Activated CD4-positive, alpha-beta T cell treated with anti-CD3 and anti-CD28 coated beads, Interleukin-10, Interleukin-2, amounts not matched to agents 100 ng/mL and 50 ng/mL, durations not matched to agents 16 hours and 8 hours (primary cell): Measurements from ENCODE around the gene FOXO6.
A peak's percentile ranks its signal among the peaks of the same experiment; 100 is the strongest.
"Not testable (repeated sequence)": the region's sequence is repeated elsewhere in the genome, so short reads cannot be mapped to it uniquely, and the experiment has no call there.

Experiments used
- DNase-seq: peaks from one replicate; pipeline ENCODE4 v3.0.0-alpha.2; 2020

Gene FOXO6

GRCh38 chr1:41329662-41330587, 31.3 kb upstream of the FOXO6 start:
- DNase-seq = no peak

DNA sequence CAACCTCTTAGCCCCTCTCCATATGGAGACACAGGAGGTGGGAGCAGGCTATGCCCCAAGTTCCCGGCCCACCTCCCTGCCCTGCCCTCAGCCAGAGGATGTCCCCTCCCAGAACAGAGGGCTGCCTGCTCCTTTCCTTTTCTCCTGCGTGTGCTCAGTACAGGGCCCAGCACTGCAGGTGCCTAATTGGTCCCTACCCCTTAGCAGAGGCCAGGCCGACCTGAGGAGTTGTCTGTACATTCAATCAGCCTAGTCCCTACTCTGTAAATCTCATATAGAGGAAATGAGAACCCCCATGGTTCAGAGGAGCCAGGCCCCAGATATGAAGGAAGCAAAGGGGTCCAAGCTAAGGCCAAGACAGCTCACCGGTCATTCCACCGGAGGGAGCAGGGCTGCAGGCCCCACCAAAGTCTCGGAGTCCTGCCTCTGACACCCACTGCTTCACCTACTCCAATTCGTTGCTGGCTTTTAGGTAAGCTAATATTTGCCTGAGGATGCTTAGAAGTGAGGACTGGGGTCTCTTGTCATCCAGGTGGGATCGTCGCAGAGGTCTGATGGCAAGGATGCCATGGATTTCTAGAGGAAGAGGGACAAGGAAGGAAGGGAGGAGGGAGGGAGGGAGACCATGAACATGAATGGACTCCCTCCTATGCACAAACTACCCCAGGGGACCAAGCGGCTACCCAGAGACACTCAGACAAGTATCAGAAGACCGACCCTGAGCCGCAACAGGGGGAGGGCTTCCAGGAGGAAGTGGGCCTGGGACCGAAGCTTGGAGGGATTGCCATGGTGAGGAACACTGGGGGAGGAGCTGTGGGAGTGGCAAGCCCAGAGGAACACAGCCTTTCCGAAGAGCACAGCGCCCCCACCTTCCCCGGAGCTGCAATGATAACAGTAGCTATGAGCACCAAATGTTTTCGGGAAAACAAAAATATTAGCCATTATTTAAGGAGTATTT, 30.4 kb upstream of the FOXO6 start:
- DNase-seq = no peak

DNA sequence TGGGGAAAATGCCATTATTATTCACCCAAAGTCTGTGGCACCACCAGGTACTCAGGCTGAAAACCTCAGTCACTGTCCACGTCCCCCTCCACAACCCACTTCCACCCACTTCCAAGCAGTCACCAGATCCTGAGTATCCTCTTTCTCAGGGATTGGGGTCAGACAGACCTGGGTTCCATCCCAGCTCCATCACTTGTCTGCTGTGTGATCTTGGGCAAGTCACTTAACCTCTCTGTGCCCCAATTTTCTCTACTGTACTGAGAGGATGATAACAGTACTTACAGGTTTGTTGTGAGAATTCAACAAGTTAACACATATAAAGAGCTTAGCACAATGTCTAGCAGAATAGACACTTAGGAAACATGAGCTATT, 29.7 kb upstream of the FOXO6 start:
- no peak for DNase-seq

DNA sequence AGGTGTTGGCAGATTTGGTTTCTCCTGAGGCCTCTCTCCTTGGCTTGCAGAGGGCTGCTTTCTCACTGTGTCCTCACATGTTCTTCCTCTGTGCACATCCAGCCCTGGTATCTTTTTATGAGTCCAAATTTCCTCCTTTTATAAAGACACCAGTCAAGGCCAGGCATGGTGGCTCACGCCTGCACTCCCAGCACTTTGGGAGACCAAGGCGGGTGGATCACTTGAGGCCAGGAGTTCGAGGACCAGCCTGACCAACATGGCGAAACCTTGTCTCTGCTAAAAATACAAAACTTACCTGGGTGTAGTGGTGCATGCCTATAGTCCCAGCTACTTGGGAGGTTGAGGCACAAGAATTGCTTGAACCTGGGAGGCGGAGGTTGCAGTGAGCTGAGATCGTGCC, 29.1 kb upstream of the FOXO6 start:
- not testable (repeated sequence) for DNase-seq

DNA sequence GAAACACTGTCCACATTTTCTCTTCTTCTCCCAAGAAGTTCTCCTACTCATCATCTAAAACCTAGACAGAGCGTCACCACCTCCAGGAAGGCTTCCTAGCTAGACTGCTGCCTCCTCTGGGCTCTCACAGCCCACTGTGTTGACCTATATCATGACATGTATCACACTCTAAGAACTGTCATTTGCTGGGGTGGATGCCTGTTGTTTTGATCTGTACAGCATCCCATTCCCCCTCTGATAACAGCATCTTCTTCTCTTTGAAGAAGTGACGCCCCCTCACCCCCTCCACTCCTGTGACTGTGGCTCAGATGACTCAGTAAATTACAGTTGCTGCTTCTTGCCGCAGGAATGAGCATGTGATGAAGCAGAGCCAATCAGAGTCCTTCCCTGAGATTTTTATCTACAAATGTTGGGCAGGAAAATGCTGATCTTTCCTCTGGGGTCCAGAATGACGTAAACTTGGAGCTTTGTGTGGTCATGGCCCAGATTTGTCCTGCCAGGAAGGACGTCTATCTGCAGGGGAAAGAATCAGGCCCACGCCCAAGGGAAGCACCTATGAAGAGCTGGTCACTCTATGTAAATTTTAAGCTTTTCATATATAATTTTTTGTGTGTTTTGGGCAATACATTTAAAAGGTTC, 28.0 kb upstream of the FOXO6 start:
- peak; percentile 48 for DNase-seq

DNA sequence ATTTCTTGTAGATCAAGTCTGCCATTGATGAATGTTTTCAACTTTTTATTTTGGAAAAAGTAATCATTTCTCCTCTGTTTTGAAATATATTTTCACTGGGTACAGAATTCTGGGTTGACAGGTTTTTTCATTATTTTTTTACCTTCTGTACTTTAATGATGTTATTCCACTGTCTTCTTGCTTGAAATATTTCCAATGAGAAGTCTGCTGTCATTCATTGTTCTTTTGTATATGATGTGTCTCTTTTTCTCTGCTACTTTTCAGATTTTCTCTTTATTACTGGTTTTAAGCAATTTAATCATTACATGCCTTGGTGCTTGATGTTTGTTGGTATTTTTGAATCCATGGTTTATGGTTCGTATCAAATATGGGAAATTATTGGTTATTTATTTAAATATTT, 22.4 kb upstream of the FOXO6 start:
- DNase-seq = no peak

GRCh38 chr1:41340655-41341364, 20.4 kb upstream of the FOXO6 start:
- DNase-seq = no peak

DNA sequence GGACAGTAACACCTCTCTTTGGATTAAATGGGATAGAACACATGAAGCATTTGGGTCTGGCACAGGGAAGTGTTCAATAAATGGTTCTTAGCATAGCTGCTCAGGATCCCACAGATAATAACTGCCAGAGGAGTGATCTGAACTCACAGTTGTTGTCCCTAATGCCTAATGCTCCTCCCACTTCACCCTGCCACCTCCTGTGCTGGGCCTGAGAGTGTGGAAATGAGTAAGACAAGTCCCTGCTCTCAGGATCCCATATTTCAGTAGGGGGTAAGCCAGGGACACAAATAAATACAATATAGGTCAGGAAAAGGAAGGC, 19.9 kb upstream of the FOXO6 start:
- DNase-seq = no peak

- no peak for DNase-seq
Measured at GRCh38 chr1:41341772-41342562, 19.3 kb upstream of the FOXO6 start.

- DNase-seq = no peak
Measured at GRCh38 chr1:41342774-41343355, 18.4 kb upstream of the FOXO6 start.

- DNase-seq = peak; percentile 33
Measured at GRCh38 chr1:41343790-41344699, 17.2 kb upstream of the FOXO6 start.

DNA sequence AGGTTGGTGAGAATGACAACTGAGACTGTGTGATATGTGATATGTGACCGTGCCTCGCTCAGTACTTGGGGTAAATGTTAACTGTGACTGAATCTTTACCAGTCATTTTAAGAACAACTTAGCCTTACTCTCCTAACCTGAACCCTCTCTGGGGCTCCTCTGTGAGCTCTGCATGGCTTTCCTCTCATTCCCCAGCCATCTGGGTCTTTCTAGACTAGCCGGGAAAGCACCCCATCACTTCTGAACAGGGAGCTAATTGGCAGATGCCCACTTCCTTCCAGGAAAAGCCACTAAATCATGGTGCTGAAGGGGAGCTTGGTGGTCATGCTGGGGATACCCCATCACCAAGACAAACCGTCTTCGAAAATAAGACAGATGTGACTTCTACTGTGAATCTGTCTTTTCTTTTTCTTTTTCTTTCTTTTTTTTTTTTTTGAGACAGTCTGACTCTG, 16.5 kb upstream of the FOXO6 start:
- DNase-seq = peak; percentile 38

DNA sequence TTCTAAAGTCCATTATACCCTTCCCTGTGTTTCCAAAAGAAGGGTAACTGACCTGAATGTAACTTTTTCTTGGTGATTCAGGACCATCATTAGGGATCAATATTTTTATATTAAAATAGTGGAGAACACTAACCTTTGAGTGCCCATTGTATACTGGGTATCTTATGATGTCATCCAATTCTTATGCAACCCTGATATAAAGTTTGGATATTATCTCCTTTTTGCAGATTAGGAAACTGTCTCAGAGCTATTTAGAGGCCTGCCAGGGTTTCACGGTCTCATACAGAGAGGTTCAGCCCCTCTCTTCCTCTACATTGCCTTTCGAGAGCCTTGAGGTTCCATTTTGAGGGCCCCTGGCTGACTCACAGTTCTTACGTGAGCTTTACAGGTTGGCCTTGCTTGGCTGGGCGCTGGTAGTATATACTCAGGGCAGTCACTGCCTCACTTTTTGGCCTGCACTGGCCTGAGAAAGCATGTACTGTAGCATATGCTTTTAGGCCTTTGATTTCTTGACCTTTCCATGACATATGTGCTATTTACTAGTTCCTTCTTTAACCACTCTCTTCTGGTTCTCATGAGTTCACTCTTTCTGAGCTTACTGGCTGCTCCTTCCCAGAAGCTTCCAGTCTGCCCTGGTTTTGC, 15.7 kb upstream of the FOXO6 start:
- DNase-seq = no peak

GRCh38 chr1:41347276-41347675, 14.0 kb upstream of the FOXO6 start:
- DNase-seq = no peak

- no peak for DNase-seq
Measured at GRCh38 chr1:41348394-41348793, 12.8 kb upstream of the FOXO6 start.

- no peak for DNase-seq
Measured at GRCh38 chr1:41349361-41350054, 11.7 kb upstream of the FOXO6 start.

- no peak for DNase-seq
Measured at GRCh38 chr1:41350055-41350378, 11.2 kb upstream of the FOXO6 start.

DNA sequence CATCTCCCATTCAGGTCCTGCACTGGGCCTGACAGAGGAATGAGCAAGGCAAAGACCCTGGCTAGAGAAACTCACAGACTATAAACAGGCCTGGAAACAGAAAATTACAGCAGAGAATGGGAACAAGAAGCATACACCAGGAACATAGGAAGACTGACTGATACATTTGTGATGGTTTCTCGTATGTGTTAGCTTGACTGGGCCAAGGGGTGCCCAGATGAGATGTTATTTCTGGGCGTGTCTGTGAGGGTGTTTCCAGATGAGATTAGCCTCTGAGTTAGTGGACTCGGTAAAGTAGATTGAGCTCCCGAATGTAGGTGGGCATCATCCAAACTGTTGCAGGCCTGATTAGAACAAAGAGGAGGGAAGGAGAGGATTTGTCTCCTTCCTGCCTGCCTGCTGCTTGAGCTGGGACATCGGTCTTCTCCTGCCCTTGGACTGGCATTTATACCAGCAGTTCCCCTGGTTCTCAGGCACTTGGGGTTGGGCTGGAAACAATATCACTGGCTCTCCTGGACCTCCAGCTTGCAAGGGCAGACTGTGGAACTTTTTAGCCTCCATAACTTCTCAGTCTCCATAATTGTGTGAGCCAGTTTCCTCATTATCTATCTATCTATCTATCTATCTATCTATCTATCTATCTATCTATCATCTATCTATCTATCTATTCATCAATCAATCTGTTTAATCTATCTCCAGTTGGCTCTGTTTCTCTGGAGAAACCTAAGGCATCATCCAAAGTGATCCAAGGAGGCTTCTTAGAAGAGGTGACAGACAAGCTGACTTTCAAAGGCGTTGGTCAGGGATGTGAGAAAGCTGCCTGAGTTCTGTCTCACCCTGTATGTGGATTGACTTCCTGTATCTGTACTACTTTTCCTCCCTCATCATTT, 9.7 kb upstream of the FOXO6 start:
- no peak for DNase-seq
